ENCODE results near the gene KIF22. TPM values are rescaled to one million over a fixed set of nuclear protein-coding genes. Genes with fewer than 3 reads are reported as not detected.
"Not testable (repeated sequence)": the region's sequence is repeated elsewhere in the genome, so short reads cannot be mapped to it uniquely, and the experiment has no call there.

KIF22 gene
- total RNA-seq, 4 donors from 2014 or later: 5.9 to 70.4 (median 15.8) TPM

- no peaks in the 10 kb centered on the region for H3K36me3 ChIP-seq
- H3K4me3 ChIP-seq: peak overlapping the region in 1 of 2 donors; percentile 1
- peak overlapping the region; percentile 79 to 91 for H3K27ac ChIP-seq
- intact Hi-C loops (cut with DNase I; ENCODE audit: low total_unique reads): no loop called here
- TF ChIP-seq CTCF (IDR thresholded peaks at IDR 0.05) (no peak), POLR2A (IDR thresholded peaks at IDR 0.05) (no peak)
- DNase-seq: peak; percentile 74 to 79
- no peaks in the 10 kb centered on the region for H3K27me3 ChIP-seq
- H3K4me1 ChIP-seq: peaks cover 7 to 21% of the 10 kb centered on the region in 2 donors
- H3K9me3 ChIP-seq: no peaks in the 10 kb centered on the region
Measured at GRCh38 chr16:29825145-29826044, 34.8 kb downstream of the KIF22 start.

GRCh38 chr16:29826342-29826695 is 35.8 kb downstream of the KIF22 start:
- Histone ChIP-seq H3K27ac (peak overlapping the region; percentile 79 to 91), H3K4me3 (no peak overlapping the region), H3K9me3 (no peaks in the 10 kb centered on the region), H3K36me3 (no peaks in the 10 kb centered on the region), H3K4me1 (peaks cover 7 to 21% of the 10 kb centered on the region in 2 donors), H3K27me3 (no peaks in the 10 kb centered on the region)
- DNase-seq: no peak
- intact Hi-C loops (cut with DNase I; ENCODE audit: low total_unique reads): no loop called here
- no peak for TF ChIP-seq CTCF (IDR thresholded peaks at IDR 0.05)
- no peak for TF ChIP-seq POLR2A (IDR thresholded peaks at IDR 0.05)

GRCh38 chr16:29830774-29831173 is 40.2 kb downstream of the KIF22 start:
- Histone ChIP-seq H3K4me1 (peaks cover 0 to 5% of the 10 kb centered on the region in 2 donors), H3K9me3 (no peaks in the 10 kb centered on the region), H3K27me3 (no peaks in the 10 kb centered on the region), H3K36me3 (no peaks in the 10 kb centered on the region), H3K4me3 (no peak overlapping the region), H3K27ac (no peak overlapping the region)
- intact Hi-C loops (cut with DNase I; ENCODE audit: low total_unique reads): no loop called here
- DNase-seq: no peak
- TF ChIP-seq CTCF (IDR thresholded peaks at IDR 0.05) (no peak), POLR2A (IDR thresholded peaks at IDR 0.05) (no peak)

GRCh38 chr16:29831490-29831889 is 40.9 kb downstream of the KIF22 start:
- no peak for TF ChIP-seq POLR2A (IDR thresholded peaks at IDR 0.05)
- no peak for TF ChIP-seq CTCF (IDR thresholded peaks at IDR 0.05)
- intact Hi-C loops (cut with DNase I; ENCODE audit: low total_unique reads): no loop called here
- H3K9me3 ChIP-seq: no peaks in the 10 kb centered on the region
- no peaks in the 10 kb centered on the region for H3K27me3 ChIP-seq
- H3K4me1 ChIP-seq: no peaks in the 10 kb centered on the region
- no peak for DNase-seq
- no peaks in the 10 kb centered on the region for H3K36me3 ChIP-seq
- H3K27ac ChIP-seq: no peak overlapping the region
- H3K4me3 ChIP-seq: no peak overlapping the region

GRCh38 chr16:29833219-29833618 is 42.7 kb downstream of the KIF22 start:
- H3K9me3 ChIP-seq; H3K4me1 ChIP-seq; DNase-seq; H3K4me3 ChIP-seq; H3K36me3 ChIP-seq; intact Hi-C loops (cut with DNase I; ENCODE audit: low total_unique reads); H3K27ac ChIP-seq; H3K27me3 ChIP-seq: not testable (repeated sequence)

All from uterus (tissue), 4 donors.